HuH-7.5 (cell line): ENCODE data around the gene KCNK7.

Source experiments
- DNase-seq: peaks from one replicate; pipeline ENCODE4 v3.0.0; 2011; ENCODE audit warnings: low spot score

The KCNK7 gene

DNA sequence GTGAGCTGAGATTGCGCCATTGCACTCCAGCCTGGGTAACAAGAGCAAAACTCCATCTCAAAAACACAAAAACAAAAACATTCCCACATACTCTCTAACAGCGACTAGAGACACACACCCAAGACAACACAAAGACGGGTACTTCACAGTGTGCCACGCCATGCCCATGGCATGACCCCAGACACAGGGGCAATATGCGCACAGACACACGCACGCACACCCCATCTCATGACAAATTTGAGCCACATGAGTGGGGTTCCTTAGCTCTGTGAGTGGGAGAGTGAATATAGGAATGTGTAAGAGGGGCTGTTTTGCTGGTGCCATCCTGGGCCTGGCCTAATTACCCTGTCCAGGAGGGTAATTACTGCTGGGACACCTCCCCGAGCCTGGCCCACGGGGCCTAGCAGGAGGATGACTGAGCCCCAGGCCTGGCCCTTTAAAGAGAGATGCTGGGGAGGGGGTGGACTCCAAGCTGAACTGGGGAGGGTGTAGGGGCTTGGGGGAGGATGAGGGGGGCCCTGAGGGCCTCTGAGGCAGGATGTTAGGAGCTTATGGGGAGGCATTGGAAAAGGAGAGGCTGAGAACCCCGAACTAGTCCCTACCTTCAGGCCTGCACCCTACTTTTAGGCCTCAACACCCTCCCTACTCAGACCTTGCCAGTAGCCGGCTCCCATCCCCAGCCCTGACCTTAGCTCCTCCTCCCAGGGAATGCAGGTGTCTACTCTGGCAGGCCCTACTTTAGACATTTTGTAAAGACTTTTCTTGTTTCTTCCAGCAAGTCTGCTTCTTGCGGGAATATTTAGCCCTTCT, 38.9 kb downstream of the KCNK7 start:
- DNase-seq, result no peak

DNA sequence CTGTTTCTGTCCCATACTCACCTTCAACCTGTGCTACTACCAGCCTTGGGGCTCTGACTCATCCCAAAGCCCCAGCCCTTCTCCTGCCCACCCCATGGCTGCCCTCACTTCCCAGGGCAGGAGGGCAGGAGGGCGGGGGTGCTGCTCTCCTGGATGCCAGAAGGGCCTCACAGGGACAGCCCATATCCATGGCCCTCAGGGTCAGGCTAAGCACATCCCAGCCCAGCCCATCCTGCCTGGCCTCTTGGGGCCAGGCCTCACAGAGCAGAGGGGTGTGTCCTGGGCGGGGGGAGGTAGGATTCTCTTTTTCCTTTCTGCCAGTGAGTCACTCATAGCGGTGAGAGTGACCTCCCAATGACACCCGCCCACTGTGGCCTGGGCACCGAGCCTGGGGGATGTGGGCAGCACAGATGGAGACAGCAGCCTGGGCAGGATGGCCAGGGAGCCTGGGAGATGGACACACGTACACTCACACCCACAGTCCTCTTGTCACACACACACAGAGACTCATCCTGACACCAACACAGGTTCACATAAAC, 39.8 kb downstream of the KCNK7 start:
- DNase-seq, result no peak

DNA sequence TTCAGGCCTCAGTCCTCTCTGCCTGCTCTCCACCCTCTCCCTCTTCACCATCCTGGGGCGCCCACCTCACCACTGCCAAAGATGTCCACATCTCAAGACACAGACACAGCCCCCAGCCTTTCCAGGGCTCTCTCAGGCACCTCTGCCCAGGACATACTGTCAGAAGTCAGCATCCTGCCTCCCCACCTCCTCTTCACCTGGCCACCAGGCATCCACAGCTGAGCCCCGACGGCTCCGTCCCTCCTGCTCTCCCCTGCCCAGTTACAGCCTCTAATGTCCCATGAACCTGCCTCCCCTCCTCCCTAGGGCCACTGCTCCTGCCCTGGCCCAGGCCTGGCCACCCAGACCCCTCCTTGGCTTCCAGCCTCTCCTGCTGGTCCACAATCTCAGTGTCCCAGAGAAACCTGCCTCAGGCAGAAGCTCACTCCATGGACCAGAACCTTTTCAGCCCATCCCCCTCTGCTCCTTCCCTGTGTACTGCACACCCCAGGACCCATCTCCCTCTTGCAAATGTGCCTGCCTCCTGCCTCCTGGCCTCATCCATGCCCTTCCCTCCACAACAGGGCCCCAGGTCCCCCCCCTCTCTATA, 40.7 kb downstream of the KCNK7 start:
- DNase-seq, result no peak

- no peak for DNase-seq
These were observed 41.4 kb downstream of the KCNK7 start for GRCh38 chr11:65554057-65554818.

DNA sequence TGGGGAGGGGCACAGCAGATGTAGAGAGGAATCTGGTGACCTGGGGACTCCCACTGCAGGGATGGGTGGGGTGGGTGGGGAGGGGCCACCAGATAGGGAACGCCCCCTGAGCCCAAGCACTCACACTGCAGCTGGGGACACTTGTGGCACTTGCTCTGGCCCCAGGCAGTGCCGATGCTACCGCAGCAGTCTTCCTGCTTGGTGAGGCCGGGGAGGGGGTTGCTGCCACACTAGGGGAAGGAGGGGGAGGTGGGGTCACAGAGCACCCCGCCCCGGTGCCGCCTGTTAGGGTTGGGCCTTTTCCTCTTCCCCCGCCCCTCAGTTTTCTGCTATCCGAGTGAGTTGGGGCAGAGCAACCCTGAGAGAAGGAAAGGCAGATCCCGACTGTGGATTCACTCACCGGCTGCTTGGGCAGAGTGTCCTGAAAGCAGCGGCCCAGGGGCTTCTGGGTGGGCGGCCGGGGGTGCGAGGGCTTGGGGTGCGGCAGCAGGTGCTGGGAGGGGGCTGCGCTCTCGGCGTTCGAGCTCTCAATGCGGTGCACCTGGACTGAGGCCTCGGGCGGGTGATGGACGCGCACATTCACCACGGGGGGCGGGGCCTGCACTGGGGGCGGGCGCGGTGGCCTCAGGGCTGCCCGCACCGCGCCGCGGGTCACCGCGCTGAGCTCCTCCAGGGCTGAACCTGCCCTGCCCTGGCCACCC, 42.1 kb downstream of the KCNK7 start:
- DNase-seq, result no peak

DNA sequence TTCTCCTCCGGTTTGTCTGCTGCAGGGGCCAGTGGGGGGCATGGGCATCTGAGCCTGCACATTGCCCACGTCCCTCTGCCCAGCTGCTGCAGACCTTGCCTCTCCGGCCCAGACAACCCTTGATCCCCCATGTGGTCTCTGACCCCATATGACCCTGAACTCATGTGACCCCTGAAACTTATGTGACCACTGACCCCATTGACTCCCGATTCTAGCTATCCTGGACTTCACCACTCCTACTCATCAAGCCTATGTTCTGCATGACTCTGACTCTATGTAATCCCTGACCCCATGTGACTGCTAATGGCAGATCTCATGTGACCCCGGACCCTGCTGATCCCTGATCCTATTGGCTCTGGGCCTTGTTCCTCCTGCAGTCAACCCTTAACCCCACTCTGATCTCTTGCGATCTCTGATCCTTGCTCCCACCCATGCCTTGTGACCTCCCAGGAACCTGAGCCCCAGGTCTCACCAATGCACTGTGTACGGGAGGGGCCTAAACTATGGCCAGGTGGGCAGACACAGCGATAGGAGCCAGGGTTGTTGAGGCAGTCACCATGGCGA, 43.1 kb downstream of the KCNK7 start:
- no peak for DNase-seq

GRCh38 chr11:65551572-65552387, 43.8 kb downstream of the KCNK7 start:
- peak; percentile 78 for DNase-seq

DNA sequence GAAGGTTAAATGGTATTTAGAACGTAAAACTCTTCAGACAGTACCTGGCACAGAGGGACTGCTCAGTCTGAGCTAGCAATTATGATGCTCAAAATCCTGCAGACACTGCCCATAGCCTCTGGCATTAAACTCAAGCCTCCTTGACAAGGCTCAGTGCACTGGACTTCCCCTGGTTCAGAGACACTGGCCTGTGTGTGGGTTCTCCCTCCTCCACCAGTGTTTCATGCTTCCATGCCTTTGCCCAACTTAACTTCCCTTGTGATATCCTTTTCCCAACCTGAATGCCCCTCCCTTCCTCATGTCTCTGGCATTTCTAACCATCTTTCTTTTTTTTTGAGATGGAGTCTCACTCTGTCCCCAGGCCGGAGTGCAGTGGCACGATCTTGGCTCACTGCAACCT, 46.5 kb downstream of the KCNK7 start:
- DNase-seq, result no peak

DNA sequence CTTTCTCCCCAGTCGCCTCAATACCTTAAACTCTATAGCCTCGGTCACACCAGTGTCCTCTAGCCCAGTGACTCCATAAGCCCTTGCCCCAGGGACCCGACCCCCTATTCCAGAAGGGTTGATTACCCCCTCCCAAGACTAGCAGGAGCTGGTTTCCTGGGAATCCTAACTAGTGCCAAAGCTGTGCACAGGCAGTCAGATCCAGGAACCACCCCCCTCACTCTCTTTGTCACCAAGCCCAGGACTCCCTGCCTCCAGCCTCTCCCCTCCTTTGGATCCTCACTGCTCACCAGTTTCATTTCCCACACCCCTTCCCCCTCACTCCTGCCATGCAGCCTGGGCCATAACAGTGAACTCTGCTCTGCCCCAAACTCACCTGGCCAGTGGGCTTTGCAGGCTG, 47.2 kb downstream of the KCNK7 start:
- no peak for DNase-seq

DNA sequence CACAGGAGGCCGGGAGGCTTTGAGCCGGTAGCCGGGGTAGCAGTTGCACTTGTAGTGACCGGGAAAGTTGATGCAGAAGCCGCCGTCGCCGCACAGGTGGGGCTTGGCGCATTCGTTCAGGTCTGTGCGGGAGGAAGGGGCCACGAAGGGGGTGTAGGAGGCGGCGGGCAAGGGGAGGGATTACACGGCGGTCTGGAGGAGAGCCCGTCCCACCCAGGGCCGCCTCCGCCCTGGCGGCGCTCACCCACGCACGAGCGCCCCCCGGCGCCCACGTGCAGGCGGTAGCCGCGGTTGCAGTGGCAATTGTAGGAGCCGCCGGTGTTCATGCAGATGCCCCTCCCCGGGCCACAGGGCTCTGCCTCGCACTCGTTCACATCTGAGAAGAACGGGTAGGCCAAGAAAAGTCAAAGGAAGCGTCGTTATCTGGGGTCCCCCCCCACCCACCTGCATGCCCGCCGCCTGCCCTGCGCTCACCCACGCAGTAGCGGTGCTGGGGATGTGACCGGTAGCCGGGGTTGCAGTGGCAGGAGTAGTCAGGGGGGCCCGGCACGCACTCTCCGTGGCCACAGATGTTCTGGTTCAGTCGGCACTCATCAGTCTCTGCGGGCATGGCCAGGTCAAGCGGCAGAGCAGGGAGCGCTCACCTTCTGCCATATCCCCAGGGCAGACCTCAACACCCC, 48.0 kb downstream of the KCNK7 start:
- DNase-seq, result no peak

DNA sequence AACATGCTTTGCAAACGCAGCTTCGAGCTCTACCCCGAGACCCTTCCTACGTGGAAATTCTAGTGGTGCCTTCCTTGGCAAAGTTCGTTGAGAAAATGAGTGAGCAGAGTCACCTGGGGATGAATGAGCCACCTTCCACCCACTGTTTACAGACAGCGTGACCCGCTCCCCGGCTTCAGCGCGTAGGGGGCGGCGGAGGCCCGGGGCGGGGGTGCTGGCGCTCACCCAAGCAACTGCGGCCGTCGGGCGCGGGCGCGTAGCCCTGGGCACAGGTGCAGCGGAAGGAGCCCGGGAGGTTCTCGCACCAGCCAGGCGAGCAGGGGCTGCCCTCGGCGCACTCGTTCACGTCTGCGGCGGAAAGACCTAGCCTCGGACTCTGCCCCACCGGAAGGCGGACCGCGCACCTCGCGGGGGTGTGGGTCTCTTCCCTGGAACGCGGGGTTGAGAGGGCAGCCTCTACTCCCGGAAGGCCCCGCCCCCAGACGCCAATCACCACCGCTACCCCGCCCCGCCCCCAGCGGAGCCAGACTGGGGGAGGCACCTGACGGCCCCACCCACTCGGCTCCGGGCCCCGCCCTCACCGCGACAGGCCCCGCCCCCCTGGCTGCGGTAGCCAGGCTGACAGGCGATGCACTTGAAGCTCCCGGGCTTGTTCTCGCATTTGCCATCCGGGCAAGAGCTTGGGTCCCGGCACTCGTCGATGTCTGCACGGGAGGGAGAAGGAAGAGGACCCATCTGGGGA, 49.2 kb downstream of the KCNK7 start:
- DNase-seq, result peak; percentile 97

GRCh38 chr11:65545853-65546216, 49.8 kb downstream of the KCNK7 start:
- no peak for DNase-seq
